Endometrium (tissue), 2 donors: ENCODE measurements around the gene CDCA4.

Experiments
- FAIRE-seq: peaks from 2 replicates; lab custom pipeline; 2012; peaks lifted over from hg19 to GRCh38; lab: Jason Lieb, UNC
- donor health status: control.
- donor health status: control.

CDCA4 gene

DNA sequence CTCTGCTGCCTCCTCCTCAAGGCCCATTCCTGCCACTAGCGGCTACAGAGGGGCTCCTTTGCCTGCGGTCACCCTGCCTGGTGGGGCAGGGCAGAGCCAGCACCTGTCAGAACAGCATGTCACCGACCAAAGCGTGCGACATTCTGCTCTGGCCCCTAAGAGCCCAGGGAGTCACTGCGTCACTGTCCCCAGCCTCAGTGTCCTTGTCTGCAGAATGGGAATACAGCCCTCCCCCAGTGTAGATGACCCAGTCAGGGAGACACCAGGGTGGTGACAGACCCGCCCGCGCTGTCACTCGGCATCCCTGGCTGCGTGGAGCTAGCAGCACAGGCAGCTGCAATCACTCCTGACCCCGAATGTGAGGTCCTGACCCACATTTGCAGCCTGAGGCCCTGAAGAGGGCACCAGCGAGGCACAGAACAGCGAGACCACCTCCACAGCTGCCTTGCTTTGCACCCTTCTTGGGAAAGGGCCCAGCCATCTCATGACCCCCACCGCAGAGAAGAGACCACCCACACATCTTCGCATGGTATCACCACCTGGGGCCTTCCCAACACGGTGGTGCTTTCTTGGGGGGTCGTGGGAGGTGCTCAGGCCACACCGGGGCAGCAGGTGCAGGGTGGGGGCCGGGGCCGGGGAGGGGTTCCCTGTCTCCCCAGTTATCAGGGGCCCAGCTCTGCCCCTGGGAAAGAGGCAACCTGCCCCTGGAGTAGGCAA lies 45.2 kb downstream of the CDCA4 start:
- no peak for FAIRE-seq

DNA sequence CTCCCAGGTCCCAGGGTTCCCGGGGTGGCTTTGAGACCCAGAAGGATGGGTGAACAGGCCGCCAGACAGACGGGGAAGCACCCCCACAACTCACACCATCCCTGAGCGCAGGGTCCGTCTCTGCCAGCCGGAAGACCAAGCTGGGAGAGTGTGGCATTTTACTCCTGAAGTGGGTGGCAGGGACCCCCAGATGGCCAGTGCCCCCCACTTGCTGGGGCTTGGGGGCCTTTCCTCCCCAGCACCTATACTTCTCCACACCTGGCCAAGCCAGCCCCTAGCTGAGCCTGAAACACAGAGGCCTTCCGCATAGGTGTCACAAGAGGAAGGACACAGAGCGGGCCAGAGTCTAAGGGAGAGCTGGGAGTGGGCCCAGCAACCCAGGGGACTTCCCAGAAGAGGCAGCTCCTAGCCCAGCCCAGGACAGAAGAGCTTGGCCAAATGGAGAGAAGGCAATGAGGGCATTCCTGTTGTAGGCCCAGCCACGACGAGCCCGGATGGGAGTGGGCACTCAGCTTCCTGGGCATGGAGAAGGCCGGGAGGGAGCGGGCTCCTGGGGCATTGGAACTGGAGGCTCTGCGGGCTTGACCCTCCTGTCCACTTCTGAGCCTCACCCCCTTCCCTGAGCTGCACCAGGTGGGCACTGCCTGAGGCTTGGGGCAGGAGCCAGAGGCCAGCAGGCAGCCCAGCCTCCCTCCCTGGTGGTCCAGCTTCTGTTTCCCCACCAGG lies 46.1 kb downstream of the CDCA4 start:
- no peak for FAIRE-seq

DNA sequence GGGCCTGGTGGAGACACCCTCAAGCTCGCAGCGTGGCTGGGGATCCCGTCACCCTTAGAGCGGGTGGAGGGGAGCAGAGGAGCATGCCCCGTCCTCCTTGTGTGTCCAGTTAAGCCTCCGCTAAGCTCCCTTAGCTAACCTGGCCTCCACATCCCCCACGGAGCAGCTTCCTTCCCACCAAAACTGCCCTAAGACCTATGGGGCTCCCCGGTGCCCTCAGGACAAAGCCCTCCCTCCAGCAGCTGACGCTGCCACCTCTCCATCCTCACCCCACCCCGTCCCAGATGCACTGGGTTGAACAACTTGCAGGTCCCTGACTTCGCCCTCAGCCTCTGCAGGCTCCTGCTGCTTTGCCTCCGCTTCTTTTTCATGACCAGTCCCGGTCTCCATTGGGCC lies 46.7 kb downstream of the CDCA4 start:
- FAIRE-seq, result no peak

DNA sequence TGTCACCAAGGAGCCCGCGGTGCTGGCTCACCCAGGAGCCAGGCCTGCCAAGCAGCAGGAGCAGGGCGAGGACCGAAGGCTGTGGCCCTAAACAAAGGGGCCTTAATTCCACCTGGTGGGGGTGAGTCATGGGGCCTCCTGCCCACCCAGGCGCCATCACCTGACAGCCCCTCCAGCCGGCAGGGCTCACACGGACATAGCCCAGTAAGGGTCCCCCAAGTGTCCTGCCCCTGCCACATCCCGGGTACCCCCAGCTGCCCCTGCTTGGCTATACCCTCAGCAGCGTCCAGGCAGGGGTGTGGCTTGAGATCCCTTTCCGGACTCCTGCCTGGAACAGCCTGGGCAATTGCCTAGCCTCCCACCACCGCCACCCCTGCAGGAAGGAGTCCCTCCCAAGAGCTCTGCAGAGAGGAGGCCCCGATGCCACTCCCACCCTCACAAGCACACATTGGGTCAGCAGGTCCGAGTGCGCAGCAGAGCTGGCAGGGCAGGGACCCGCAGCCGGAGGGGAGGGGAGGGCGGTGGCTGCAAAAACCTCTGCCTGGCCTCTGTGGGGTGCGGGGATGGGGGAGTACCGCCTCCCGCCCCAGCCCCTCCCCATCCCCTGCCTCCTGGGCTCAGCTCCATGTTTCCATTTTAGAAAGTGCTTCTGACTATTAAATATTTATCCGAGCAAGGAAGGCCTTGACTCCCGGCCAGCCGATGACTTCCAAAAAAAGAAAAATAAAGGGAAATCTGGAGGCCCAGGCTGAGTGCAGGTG lies 47.3 kb downstream of the CDCA4 start:
- no peak for FAIRE-seq

DNA sequence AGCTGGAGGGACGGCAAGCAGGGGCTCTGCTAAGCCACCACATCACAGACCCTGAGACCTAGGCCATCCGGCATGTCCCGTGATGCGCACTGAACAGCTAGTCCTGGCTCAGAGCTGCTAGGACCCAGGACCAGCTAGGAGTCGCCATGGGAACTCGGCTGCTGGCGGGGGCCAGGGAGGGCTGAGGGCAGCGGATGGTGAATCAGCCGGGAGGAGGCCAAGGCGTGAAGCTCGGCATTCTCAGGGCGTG lies 47.8 kb downstream of the CDCA4 start:
- no peak for FAIRE-seq

DNA sequence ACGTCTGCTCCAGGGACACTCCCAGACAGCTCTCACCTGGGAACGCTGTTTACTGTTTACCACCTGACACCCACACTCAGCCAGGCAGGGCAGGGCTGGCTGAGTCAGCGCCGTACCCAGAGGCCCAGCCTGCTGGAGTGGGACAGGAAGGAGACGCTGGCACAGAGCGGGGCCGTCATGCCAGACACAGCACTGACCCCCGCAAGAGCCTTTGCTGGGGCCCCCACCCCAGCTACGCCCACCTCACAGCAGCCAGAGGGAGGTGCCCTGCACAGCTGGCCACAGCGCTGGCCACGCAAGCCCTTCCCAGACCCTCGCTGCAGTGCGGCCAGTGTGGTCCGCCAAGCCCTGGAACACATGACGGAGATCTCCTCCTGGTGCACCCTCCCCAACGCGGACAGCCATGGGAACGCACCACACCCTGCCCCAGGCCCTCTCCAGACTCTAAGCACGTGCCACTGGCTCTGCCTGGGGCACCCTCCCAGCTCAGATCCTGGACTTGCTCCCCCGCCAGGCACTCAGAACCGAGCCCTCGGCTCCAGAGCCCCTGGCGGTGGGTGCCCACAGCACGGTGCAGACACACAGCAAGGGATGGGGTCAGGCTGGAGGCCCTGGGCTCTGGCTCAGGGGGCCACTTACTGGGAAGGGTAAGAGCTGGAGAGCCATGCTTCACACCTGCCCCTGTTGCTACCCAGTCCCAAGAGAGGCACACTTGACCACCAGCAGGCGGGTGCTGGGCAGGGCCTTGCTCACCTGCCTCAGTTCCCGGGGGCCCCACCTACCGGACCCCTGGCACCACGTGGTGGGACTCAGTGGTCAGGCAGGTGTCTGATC lies 48.4 kb downstream of the CDCA4 start:
- FAIRE-seq, result no peak

DNA sequence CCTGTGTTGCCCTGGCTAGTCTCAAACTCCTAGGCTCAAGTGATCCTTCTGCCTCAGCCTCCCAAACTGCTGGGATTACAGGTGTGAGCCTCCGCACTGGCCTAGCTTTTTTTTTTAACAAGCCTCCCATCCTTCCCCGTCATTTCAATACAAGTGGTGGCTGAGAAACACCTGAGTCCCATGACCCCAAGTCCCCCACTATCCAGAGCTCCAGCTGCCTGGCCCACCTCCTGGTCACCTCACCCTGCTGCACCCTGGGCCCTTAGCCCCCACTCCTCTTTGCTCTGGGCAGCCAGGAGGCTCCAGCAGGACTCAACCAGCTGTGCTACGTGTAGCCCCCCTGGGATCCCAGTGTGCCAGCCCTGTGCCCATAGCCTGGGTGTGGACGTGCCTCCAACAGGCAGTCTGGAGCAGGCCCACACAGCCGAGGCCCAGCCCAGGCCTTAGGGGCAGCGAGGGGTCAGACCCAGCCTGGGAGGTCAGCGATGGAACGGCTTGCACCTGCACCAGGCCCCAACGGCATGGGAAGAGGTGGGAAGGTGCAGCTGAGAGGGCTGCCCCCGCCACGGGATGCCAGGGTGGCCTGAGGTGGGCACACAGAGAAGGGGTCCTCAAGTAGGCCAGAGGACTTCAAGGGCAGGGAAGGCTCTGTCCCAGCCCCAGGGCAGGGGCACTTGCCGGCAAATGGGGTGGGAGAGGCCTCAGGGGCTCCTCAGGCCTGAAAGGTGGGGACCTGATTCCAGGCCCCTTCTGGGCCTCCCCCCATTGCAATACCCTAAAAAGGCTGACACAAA lies 49.2 kb downstream of the CDCA4 start:
- FAIRE-seq, result no peak

DNA sequence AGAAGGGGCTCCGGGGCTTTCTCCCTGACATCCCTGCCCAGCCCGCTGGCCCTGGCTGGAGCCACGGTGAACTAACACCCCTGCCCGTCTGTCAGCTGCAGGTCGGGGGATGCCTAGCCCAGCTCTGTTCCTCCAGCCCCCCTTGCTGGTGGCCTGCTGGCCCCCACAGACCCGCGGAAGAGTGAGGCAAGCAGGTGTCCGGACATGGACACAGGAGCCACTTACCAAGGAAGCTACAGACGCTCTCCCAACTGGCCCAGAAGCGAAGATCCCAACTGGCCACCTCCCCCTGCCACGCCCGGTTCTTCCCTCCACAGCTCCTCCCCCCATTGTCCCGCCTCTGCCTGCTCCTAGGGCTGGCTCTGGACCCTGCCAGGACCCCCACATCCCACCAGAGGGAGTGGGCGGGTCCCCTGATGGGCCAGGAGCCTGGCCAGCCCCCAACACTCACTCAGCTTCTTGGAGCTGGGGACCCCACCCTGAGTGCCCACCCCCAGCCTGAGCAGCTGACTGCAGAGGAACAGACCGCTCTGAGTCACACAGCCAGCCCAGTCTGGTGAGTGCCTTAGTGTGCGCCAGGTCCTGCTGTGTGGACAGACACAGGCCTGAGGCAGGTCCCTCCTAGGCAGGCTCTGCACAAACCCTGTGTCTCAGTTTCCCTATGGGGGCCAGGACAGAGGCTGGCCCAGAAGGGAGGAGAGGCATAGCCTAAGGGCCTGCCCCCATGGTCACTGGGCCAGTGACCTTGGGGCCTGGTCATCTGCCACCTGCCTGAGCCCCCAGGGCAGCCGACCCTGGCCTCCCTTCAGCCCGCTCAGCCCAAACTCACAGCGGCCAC lies 50.4 kb downstream of the CDCA4 start:
- FAIRE-seq, result no peak

DNA sequence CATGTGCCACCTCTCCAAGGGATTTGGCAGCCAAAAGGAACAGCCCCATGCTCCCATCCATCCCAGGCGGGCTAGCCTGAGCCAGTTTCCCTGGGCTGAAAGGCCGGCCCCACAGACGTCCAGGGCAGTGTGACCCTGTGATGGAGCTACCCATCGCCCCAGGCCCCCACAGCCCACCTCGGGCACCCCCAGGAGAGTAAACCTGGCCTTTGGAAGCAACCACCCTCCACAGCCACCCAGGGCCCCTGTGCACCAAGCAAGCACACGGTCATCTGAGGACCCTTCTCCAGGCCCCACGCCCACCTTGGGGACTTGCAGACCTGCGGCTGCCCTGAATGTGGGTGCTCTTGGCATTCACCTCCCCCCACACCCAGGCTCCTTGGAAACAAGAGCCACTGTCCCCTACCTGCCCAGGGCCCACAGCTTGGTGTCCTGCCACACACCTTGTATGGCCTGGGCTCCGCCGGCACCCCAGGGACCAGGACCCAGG lies 51.1 kb downstream of the CDCA4 start:
- FAIRE-seq, result no peak

DNA sequence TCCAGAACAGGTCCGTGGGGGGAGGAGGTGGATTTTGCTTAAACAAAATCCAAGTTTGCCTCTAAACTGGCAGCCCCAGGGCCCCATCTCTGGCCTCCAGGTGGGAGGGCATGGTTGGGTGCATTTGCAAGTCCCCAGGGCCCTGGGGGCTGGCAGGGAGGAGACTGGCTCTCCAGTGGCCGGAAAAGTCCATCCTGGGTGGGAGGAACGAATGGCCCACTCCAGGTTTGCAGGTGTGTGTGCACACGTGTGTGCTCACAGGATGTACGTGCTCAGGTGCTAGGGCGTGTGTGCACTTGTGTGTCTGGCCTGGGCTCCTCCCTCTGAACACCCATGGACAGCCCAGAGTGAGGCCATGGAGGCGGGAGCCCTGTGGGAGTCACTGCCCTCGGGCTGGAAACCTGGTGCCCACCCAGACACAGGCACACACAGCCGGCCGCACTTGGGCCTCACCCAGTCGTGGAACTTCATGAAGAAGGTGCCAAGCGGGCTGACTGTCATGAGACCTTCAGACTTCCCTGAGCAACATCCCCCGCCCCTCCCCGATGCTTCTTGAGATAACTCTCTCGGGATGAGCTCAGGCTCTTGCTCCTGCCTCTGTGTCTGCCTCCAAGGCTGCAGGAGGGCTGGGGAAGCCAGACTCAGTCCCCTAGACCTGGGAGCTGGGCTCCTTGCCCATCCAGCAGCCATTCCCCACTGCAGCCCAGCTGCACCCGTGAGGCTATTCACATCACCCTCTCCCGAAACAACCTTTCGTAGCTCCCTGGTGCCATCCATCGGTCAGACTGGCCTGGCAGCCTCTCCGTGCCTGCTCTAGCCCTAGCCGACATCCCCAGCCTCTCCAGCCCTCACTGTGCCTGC lies 52.1 kb downstream of the CDCA4 start:
- no peak for FAIRE-seq

DNA sequence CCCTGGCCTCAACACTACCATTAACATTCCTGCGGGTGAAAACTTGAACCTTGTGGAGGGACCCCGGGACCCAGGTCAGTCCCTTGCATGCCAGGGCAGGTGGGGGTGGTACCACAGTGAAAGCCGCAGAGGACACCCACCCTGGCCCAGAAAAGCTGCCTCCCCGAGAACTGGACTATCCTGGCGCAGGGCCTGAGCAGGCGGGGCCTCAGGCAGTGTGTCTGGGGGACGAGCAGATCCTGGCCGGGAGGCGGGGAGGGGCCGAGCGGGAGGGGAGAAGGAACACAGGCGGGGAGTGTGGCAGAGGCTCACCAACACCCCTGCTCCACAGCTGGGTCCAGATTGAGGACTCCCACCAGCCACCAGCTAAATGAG lies 52.7 kb downstream of the CDCA4 start:
- FAIRE-seq, result no peak

DNA sequence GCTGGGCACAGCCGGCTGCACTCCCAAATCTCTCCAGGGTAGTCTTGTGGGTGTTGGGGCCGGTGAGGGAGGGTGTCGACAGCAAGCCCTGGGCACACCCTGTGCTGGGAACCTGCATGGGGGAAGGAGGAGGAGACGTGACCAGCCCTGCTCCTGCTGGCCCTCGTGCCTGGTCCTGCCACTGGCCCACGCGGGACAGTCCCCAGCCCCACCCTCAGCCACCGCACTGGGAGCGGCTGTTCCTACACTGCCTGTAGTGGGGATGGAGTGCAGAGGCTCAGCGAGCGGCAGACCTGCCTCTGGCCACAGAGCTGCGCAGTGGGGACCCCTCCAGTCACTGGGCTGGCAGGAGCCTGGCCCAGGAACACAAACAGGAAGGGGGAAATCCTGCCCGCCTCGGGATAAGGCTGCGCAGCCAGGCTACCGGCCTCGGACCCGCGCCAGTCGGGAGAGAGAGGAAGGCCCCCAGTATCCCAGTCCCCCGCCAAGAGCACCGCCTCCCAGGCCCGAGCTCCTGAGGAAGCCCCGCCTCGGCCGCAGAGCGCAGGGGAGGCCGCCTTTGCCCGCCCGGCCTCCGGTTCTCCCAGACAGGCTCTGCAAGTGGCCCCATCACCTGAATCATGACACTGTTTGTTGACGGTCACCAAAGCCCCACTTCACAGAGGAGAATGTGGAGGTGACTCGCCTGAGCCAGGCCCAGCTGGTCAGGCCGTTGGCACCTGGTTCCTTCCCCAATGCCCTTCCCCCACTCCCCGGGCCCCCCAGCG lies 53.3 kb downstream of the CDCA4 start:
- FAIRE-seq, result no peak

DNA sequence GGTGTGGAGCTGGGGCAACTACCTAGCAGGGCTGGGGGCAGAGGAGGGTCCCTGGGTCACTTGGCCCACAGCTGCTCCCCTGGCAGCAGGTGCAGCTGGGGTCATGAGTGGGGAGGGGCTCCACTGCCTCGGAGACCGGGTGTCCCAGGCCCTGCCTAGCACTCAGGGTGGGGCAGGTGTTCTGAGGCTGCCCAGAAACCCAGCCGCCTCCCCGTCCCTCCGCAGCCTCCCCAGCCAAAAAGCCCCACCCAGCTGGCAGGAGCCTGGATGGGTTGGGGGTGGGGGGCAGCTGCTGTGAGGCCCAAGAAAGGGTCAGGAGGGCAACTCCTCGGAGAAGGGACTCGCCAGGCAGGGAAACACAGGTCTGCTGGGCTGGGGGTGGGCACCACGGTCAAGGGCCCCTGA lies 53.9 kb downstream of the CDCA4 start:
- FAIRE-seq, result no peak

DNA sequence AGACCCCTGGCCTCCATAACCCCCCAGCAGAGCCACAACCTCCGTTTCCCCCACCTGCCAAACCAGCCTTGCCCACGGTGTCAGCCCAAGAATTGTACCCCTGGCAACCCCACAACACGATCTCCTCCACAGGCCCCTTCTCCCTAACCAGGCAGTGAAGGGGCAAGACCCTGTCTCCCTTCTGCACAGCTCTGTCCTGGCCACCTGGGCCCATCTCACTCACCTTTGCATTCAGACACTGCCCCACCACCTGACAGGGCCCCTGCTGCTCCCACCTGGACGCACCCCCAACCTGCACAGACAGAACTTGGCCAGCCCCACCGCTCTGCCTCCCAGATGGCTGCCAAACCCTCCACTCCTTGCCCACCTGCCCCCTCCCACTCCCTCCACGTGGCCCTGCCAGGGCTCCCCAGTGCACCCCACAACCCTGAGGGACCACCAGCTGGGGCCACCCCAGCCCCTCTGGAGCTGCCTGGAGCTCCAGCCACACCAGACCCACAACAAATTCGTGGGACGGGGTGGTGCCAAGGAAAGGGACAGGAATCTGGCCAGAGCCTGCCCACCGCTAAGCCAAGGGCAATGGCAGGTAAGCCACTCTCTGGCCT lies 54.5 kb downstream of the CDCA4 start:
- no peak for FAIRE-seq

DNA sequence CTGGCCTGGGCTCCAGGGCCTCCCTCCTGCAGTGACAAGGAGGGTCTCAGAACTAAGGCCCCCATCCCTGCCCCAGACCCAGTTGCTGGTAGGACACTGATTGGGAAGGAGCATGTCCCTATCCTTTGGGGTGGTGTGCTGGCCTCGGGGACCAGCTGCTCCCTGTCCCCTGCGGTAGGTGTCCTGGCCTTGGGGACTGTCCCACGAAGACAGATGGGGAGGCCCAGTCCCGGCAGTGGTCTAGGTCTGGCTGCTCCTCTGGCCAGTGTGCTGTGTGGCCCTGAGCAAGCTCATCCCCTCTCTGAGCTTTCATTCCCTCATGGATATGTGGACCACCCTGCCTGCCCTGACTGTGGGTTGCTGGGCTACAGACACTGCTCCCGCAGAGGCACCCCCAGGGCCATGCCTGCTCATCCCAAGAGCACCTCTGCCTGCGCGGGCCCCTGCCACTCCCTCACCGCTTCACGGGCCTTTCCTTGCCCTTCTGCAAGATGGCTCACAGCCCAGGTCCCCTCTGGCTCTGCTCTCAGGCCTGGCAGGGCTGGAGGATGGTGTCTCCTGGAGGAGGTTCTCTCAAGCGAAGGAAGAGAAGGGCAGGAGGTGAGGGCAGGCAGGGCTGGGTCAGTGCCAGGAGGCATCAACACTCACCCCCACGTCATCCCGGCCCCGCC lies 55.2 kb downstream of the CDCA4 start:
- no peak for FAIRE-seq

DNA sequence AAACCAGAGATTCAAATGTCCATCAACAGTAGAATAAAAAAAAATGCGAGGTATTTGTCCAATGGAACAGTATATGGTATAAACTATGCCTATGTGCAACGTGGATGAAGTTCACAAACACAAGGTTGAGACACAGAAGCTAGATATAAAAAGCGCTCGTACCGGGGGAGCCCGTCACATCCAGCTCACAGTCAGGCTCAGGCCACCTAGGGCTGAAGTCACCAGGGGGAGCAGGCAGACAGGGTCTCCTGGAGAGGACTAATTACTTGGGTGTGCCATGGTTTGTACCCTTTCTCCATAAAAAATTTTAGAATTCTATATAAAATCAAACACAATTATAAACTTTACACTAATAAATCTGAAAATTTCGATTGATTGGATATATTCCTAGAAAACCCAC lies 56.3 kb downstream of the CDCA4 start:
- FAIRE-seq, result no peak
